HFF-Myc (cell line): Measurements from ENCODE around the gene KLF13.

Experiments used
- DNase-seq: peaks from one replicate; pipeline ENCODE4 v3.0.0-alpha.2; 2011; ENCODE audit warnings: low read depth; ENCODE audit errors: extremely low read depth
- H3K4me3 ChIP-seq: replicated peaks from 2 replicates; pipeline ENCODE4 v1.5.1; 2011; ENCODE audit warnings: low read depth, mild to moderate bottlenecking, control low read depth, low read length
- TF ChIP-seq, protein P1 (sequence below): IDR thresholded peaks from 2 replicates; pipeline ENCODE4 v1.5.1; 2012; ENCODE audit warnings: mild to moderate bottlenecking, low read depth, low read length, control low read depth; ENCODE audit errors: missing control alignments

The KLF13 gene

DNA sequence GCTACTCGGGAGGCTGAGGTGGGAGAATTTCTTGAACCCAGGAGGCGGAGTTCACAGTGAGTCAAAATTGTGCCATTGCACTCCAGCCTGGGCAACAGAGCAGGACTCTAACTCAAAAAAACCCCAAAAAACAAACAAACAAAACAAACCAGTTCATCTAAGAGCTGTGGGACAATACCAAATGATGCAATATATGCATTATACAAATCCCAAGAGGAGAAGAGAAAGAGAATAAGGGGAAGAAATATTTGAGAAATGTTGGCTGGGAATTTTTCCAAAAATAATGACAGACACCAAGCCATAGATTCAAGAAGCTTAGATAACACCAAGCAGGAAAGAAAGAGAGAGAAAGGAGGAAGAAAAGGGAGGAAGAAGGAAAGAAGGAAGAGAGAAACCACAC is 82.5 kb downstream of the KLF13 start:
- no peak overlapping the region for H3K4me3 ChIP-seq
- no peak for DNase-seq

DNA sequence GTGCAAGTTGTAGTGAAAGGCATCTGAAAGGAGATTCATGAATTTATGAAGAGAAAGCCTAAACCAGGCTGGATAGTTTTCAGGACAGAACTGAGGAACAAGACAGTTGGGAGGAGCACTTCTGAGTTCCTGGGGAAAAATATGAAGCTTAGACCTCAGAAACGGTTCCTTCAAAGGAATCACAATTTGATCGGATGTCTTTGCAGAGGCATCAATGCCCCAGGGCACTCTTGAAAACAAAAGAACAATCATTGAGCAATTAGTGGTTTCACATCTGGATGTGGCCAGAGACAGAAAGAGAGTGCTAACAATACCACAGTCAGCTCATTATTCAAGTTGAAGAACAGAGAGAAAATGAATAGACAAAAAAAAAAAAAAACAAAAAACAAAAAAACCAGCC is 86.2 kb downstream of the KLF13 start:
- H3K4me3 ChIP-seq: no peak overlapping the region
- no peak for DNase-seq
- TF ChIP-seq, protein P1, sequence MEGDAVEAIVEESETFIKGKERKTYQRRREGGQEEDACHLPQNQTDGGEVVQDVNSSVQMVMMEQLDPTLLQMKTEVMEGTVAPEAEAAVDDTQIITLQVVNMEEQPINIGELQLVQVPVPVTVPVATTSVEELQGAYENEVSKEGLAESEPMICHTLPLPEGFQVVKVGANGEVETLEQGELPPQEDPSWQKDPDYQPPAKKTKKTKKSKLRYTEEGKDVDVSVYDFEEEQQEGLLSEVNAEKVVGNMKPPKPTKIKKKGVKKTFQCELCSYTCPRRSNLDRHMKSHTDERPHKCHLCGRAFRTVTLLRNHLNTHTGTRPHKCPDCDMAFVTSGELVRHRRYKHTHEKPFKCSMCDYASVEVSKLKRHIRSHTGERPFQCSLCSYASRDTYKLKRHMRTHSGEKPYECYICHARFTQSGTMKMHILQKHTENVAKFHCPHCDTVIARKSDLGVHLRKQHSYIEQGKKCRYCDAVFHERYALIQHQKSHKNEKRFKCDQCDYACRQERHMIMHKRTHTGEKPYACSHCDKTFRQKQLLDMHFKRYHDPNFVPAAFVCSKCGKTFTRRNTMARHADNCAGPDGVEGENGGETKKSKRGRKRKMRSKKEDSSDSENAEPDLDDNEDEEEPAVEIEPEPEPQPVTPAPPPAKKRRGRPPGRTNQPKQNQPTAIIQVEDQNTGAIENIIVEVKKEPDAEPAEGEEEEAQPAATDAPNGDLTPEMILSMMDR: no peak

More for the DNA sequence above, 82.5 kb downstream of the KLF13 start:
- TF ChIP-seq, protein P1: no peak

DNA sequence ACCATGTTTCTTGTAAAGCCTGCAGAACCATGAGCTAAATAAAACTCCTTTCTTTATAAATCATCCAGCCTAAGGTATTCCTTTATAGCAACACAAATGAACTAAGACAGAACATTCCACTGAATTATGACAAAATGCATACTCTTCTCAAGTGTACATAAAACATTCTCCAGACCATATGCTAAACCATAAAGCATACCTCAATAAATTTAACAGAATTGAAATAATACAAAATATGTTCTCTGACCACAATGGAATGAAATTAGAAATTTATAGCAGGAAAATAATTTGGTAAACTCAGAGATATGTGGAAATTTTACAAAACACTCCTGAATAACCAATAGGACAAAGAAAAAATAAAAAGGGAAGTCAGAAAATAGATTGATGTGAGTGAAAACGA is 88.6 kb downstream of the KLF13 start:
- TF ChIP-seq, protein P1: no peak
- H3K4me3 ChIP-seq: no peak overlapping the region
- DNase-seq: no peak

DNA sequence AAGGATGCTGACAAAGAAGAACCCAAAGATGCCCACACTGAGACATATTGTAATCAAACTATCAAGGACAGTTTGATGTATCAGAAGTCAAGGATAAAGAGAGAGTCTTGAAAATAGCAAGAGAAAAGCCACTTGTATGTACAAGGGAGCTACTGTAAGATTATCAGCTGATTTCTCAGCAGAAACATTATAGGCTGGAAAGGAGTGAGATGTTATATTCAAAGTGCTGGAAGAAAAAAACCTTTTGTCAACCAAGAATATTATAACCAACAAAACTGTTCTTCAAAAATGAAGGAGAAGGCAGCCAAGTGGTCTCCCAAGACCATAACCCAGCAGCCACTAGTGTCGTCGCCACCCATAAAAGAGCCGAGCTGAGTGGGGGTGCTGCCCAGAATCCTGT is 93.2 kb downstream of the KLF13 start:
- DNase-seq: no peak
- TF ChIP-seq, protein P1: no peak
- H3K4me3 ChIP-seq: no peak overlapping the region

DNA sequence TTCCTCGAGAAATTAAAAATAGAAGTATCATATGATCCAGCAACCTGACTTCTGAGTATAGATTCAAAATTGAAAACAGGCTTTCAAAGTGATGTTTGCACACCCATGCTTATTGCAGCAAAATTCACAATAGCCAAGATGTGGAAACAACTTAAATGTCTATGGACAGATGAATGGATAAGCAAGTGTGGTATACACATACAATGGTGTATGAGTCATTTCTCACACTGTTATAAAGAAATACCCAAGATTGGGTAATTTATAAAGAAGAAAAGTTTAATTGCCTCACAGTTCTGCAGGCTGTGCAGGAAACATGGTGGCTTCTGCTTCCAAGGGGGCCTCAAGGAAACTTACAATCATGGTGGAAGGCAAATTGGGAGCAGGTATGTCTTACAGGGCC is 100.8 kb downstream of the KLF13 start:
- DNase-seq: no peak
- H3K4me3 ChIP-seq: no peak overlapping the region
- TF ChIP-seq, protein P1: no peak
